ENCODE measurements around the gene NTNG1.

DNA sequence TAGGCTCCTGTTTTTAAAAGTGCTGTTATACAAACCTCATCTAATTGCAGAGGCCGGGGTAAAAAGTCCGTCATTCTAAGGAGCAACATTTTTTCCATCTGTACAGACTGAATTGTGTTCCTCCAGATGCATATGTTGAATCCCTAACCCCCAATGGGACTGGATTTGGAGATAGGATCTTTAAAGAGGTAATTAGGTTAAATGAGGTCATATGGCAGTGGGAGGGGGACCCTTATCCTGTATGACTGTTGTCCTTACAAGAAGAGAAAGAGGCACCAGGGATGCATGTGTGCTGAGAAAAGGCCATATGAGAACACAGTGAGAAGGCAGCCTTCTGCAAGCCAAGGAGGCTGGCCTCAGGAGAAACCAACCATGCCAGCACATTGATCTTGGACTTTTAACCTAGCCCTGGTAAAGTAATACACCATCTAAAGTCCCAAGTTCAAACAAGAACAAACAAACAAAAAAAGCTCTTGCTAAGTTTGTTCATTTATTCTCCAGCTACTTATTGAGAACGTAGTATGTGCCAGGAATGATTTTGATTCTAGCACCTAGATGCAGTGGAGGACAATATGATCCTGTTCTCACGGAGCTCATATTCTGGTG lies 352.4 kb downstream of the NTNG1 start:
- no peak for TF ChIP-seq RAD21 (IDR thresholded peaks at IDR 0.05; ENCODE audit: low read length)
- TF ChIP-seq, protein P1, sequence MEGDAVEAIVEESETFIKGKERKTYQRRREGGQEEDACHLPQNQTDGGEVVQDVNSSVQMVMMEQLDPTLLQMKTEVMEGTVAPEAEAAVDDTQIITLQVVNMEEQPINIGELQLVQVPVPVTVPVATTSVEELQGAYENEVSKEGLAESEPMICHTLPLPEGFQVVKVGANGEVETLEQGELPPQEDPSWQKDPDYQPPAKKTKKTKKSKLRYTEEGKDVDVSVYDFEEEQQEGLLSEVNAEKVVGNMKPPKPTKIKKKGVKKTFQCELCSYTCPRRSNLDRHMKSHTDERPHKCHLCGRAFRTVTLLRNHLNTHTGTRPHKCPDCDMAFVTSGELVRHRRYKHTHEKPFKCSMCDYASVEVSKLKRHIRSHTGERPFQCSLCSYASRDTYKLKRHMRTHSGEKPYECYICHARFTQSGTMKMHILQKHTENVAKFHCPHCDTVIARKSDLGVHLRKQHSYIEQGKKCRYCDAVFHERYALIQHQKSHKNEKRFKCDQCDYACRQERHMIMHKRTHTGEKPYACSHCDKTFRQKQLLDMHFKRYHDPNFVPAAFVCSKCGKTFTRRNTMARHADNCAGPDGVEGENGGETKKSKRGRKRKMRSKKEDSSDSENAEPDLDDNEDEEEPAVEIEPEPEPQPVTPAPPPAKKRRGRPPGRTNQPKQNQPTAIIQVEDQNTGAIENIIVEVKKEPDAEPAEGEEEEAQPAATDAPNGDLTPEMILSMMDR (conservative IDR thresholded peaks at IDR 0.05; ENCODE audit: low read depth, low read length), result no peak
- no peak for TF ChIP-seq POLR2A (IDR thresholded peaks at IDR 0.05; ENCODE audit: low read depth, low read length)
- no peak for TF ChIP-seq NFE2L2 (IDR thresholded peaks at IDR 0.05; ENCODE audit: low read depth, low read length)

Data from IMR-90 (cell line).